GM18907 (cell line): Measurements from ENCODE around the gene CSK.

Experiments used
- ATAC-seq: cut with Tn5 transposase; IDR thresholded peaks from one replicate; pipeline ENCODE4 v1.9.1; 2021; ENCODE audit warnings: mild to moderate bottlenecking, moderate library complexity; ENCODE audit not compliant: unreplicated experiment

Gene CSK

GRCh38 chr15:74840851-74841775 is 59.2 kb downstream of the CSK start:
- ATAC-seq: no peak

- ATAC-seq: no peak
Observed at GRCh38 chr15:74841891-74842373, 60.1 kb downstream of the CSK start.

- ATAC-seq: peak; percentile 78
Observed at GRCh38 chr15:74842581-74843444, 60.9 kb downstream of the CSK start, which contains the start of gene ULK3. Gene ULK3 (minus strand): TSS chr15:74843156. CDS start chr15:74843105, 51 bp downstream.

- no peak for ATAC-seq
Observed at GRCh38 chr15:74843445-74843828, 61.6 kb downstream of the CSK start.

GRCh38 chr15:74843891-74844299 is 62.0 kb downstream of the CSK start:
- ATAC-seq: no peak

- ATAC-seq: no peak
Observed at GRCh38 chr15:74844319-74845207, 62.7 kb downstream of the CSK start.

GRCh38 chr15:74845208-74845568 is 63.3 kb downstream of the CSK start:
- ATAC-seq: no peak

GRCh38 chr15:74845581-74845980 is 63.7 kb downstream of the CSK start:
- no peak for ATAC-seq

GRCh38 chr15:74847432-74847831 is 65.6 kb downstream of the CSK start:
- no peak for ATAC-seq

- ATAC-seq: no peak
Observed at GRCh38 chr15:74850393-74850792, 68.5 kb downstream of the CSK start.

- ATAC-seq: no peak
Observed at GRCh38 chr15:74851960-74852359, 70.1 kb downstream of the CSK start.
